HG02678 (cell line): ENCODE results near the gene FHIT.
"Not testable (repeated sequence)": the region's sequence is repeated elsewhere in the genome, so short reads cannot be mapped to it uniquely, and the experiment has no call there.

Source experiments
- ATAC-seq: cut with Tn5 transposase; IDR thresholded peaks from one replicate; pipeline ENCODE4 v1.9.1; 2021; ENCODE audit warnings: mild to moderate bottlenecking, moderate library complexity; ENCODE audit not compliant: unreplicated experiment

FHIT gene

GRCh38 chr3:61008153-61008997 is 242.9 kb downstream of the FHIT start:
- no peak for ATAC-seq

- ATAC-seq, result no peak
Observed at GRCh38 chr3:61005591-61005990, 245.7 kb downstream of the FHIT start.

- no peak for ATAC-seq
Observed at GRCh38 chr3:60998858-60999257, 252.4 kb downstream of the FHIT start.

GRCh38 chr3:60992395-60992794 is 258.9 kb downstream of the FHIT start:
- ATAC-seq, result no peak

GRCh38 chr3:60990442-60990730 is 260.9 kb downstream of the FHIT start:
- ATAC-seq, result no peak

- ATAC-seq, result no peak
Observed at GRCh38 chr3:60989626-60990441, 261.4 kb downstream of the FHIT start.

GRCh38 chr3:60987191-60987590 is 264.1 kb downstream of the FHIT start:
- ATAC-seq, result not testable (repeated sequence)

GRCh38 chr3:60986552-60986951 is 264.7 kb downstream of the FHIT start:
- no peak for ATAC-seq

- ATAC-seq, result no peak
Observed at GRCh38 chr3:60983906-60984305, 267.3 kb downstream of the FHIT start.

GRCh38 chr3:60980342-60980692 is 270.9 kb downstream of the FHIT start:
- no peak for ATAC-seq

- no peak for ATAC-seq
Observed at GRCh38 chr3:60979461-60980341, 271.6 kb downstream of the FHIT start.

GRCh38 chr3:60973321-60973720 is 277.9 kb downstream of the FHIT start:
- ATAC-seq, result no peak

- ATAC-seq, result no peak
Observed at GRCh38 chr3:60972599-60972998, 278.7 kb downstream of the FHIT start.

GRCh38 chr3:60970850-60971249 is 280.4 kb downstream of the FHIT start:
- ATAC-seq, result no peak

GRCh38 chr3:60967141-60967540 is 284.1 kb downstream of the FHIT start:
- no peak for ATAC-seq

- ATAC-seq, result no peak
Observed at GRCh38 chr3:60957541-60957940, 293.7 kb downstream of the FHIT start.

- ATAC-seq, result no peak
Observed at GRCh38 chr3:60956729-60957128, 294.5 kb downstream of the FHIT start.

- ATAC-seq, result no peak
Observed at GRCh38 chr3:60955034-60955433, 296.2 kb downstream of the FHIT start.

GRCh38 chr3:60954048-60954447 is 297.2 kb downstream of the FHIT start:
- no peak for ATAC-seq

- no peak for ATAC-seq
Observed at GRCh38 chr3:60953351-60953750, 297.9 kb downstream of the FHIT start.

GRCh38 chr3:60952055-60952454 is 299.2 kb downstream of the FHIT start:
- no peak for ATAC-seq
